Ishikawa (cell line): ENCODE results near the gene BTF3L4.
A peak's percentile ranks its signal among the peaks of the same experiment; 100 is the strongest.

Experiments
- CEBPB ChIP-seq: IDR thresholded peaks from 2 replicates; pipeline ENCODE4 v1.6.1; 2012
- CREB1 ChIP-seq: IDR thresholded peaks from 2 replicates; pipeline ENCODE4 v1.6.1; 2012; ENCODE audit warnings: low read depth
- EGR1 ChIP-seq: IDR thresholded peaks from 2 replicates; pipeline ENCODE4 v1.6.1; 2012
- EP300 ChIP-seq: IDR thresholded peaks from 2 replicates; pipeline ENCODE4 v1.6.1; 2012; ENCODE audit warnings: borderline replicate concordance
- FOXM1 ChIP-seq: IDR thresholded peaks from 2 replicates; pipeline ENCODE4 v1.6.1; 2012; ENCODE audit warnings: low read depth, borderline replicate concordance
- NFIC ChIP-seq: IDR thresholded peaks from 2 replicates; pipeline ENCODE4 v1.6.1; 2012
- RAD21 ChIP-seq: IDR thresholded peaks from 2 replicates; pipeline ENCODE4 v1.6.1; 2012; ENCODE audit warnings: low read depth
- TAF1 ChIP-seq: IDR thresholded peaks from 2 replicates; pipeline ENCODE4 v1.6.1; 2012; ENCODE audit warnings: low read depth, mild to moderate bottlenecking
- TCF12 ChIP-seq: IDR thresholded peaks from 2 replicates; pipeline ENCODE4 v1.6.1; 2012; ENCODE audit warnings: low read depth
- TEAD4 ChIP-seq: IDR thresholded peaks from 2 replicates; pipeline ENCODE4 v1.6.1; 2012
- USF1 ChIP-seq: IDR thresholded peaks from 2 replicates; pipeline ENCODE4 v1.6.1; 2012
- YY1 ChIP-seq: IDR thresholded peaks from 2 replicates; pipeline ENCODE4 v1.6.1; 2012; ENCODE audit warnings: low read depth
- ZBTB7A ChIP-seq: IDR thresholded peaks from 2 replicates; pipeline ENCODE4 v1.6.1; 2012; ENCODE audit warnings: low read depth
- TF ChIP-seq, protein P1 (sequence below): IDR thresholded peaks from 2 replicates; pipeline ENCODE4 v1.6.1; 2012; ENCODE audit warnings: low read depth, mild to moderate bottlenecking
- TF ChIP-seq, protein P2 (sequence below): IDR thresholded peaks from 2 replicates; pipeline ENCODE4 v1.6.1; 2012

Gene BTF3L4

GRCh38 chr1:52122384-52122783 lies 66.3 kb downstream of the BTF3L4 start:
- TF ChIP-seq RAD21 (no peak), CREB1 (no peak)

DNA sequence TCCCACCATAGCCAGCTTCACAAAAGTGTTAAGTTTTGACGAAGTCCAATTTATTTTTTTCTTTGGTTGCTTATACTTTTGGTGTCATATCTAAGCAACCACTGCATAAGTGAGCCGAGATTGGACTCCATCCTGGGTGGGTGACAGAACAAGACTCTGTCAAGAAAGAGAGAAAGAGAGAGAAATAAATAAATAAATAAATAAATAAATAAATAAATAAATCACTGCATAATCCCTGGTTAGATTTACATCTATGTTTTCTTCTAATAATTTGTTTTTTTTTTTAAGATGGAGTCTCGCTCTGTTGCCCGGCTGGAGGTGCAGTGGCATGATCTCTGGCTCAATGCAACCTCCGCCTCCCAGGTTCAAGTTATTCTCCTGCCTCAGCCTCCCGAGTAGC lies 67.5 kb downstream of the BTF3L4 start:
- TF ChIP-seq RAD21 (no peak), ZBTB7A (no peak), FOXM1 (no peak), NFIC (no peak), TEAD4 (no peak)

- TF ChIP-seq, protein P1, sequence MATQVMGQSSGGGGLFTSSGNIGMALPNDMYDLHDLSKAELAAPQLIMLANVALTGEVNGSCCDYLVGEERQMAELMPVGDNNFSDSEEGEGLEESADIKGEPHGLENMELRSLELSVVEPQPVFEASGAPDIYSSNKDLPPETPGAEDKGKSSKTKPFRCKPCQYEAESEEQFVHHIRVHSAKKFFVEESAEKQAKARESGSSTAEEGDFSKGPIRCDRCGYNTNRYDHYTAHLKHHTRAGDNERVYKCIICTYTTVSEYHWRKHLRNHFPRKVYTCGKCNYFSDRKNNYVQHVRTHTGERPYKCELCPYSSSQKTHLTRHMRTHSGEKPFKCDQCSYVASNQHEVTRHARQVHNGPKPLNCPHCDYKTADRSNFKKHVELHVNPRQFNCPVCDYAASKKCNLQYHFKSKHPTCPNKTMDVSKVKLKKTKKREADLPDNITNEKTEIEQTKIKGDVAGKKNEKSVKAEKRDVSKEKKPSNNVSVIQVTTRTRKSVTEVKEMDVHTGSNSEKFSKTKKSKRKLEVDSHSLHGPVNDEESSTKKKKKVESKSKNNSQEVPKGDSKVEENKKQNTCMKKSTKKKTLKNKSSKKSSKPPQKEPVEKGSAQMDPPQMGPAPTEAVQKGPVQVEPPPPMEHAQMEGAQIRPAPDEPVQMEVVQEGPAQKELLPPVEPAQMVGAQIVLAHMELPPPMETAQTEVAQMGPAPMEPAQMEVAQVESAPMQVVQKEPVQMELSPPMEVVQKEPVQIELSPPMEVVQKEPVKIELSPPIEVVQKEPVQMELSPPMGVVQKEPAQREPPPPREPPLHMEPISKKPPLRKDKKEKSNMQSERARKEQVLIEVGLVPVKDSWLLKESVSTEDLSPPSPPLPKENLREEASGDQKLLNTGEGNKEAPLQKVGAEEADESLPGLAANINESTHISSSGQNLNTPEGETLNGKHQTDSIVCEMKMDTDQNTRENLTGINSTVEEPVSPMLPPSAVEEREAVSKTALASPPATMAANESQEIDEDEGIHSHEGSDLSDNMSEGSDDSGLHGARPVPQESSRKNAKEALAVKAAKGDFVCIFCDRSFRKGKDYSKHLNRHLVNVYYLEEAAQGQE: no peak
- TF ChIP-seq ZBTB7A (no peak), RAD21 (no peak), YY1 (no peak), CREB1 (no peak), EP300 (no peak), USF1 (no peak), TAF1 (no peak), TEAD4 (no peak), CEBPB (no peak), TCF12 (no peak), EGR1 (no peak), FOXM1 (no peak), NFIC (no peak)
- TF ChIP-seq, protein P2, sequence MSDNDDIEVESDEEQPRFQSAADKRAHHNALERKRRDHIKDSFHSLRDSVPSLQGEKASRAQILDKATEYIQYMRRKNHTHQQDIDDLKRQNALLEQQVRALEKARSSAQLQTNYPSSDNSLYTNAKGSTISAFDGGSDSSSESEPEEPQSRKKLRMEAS: no peak
These were observed 69.8 kb downstream of the BTF3L4 start for GRCh38 chr1:52125736-52126359.

DNA sequence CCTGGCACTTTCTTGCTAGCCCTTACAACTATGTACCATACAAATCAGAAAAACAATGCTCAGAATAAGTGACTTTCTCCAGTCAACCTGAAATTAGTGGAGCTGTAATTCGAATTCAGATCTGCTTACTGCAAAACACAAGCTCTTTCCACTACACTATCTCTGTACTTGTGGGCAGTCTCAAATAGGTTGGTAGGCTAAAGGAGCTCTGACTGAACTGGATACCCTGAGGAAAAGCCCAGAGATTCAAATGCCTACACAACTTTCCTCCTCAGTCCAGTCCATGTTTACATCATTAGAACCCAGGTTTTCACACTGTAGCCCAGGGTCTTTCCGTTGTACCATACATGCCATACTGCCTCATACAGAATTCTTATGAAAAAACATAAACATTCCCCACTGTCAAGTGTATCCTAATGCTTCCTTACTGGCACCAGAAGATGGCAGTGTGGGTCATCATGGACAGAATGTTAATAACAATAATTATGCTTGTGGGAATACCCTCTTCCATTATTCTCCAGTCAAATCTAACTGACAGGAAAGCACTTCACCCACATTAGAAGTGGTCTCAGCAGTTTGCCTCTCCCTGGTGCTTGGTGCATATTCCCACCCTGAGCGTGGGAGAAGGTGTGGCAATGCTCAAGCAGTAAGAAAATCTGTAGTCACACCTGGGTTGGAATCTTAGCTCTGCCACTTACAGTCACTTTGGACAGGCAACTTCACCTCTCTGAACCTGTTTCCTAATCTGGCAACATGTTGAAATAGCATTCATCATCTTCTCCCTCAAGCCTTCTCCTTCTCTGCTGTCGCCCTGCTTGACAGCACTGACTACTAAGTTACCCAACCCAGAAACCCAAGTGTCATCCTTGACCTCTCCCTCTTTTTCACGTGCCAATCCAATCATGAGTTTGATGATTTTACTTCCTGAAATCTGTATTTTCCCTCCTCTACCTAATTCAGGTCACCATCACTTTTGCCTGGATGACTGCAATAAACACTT lies 71.4 kb downstream of the BTF3L4 start:
- TF ChIP-seq USF1 (no peak), RAD21 (peak; percentile 85), EP300 (no peak)

- no peak for TF ChIP-seq TCF12
- TF ChIP-seq TEAD4: no peak
- TF ChIP-seq CEBPB: no peak
- TF ChIP-seq EP300: no peak
- TF ChIP-seq FOXM1: no peak
- TF ChIP-seq, protein P1: no peak
- no peak for TF ChIP-seq CREB1
- TF ChIP-seq NFIC: no peak
- no peak for TF ChIP-seq USF1
- TF ChIP-seq EGR1: no peak
- no peak for TF ChIP-seq TAF1
- TF ChIP-seq YY1: no peak
These were observed 83.9 kb downstream of the BTF3L4 start for GRCh38 chr1:52139817-52140540.
